Left kidney (tissue), 2 donors: ENCODE results near the gene GRK6. TPM values are rescaled to one million over a fixed set of nuclear protein-coding genes. Genes with fewer than 3 reads are reported as not detected.
"Not testable (repeated sequence)": the region's sequence is repeated elsewhere in the genome, so short reads cannot be mapped to it uniquely, and the experiment has no call there.

ENCODE experiments used
- DNase-seq: peaks from one replicate; pipeline ENCODE4 v3.0.0-alpha.2; 2013
- polyA plus RNA-seq: library from polyadenylated mRNA; unstranded; fragments of 120-200 nt; gene quantifications from one replicate; pipeline ENCODE4 v1.2.1, GENCODE V29; 2013; ENCODE audit not compliant: insufficient read length

The GRK6 gene
- polyA plus RNA-seq, 1 donor = 24.2 TPM

GRCh38 chr5:177484902-177485549 is 58.5 kb downstream of the GRK6 start:
- no peak for DNase-seq

- not testable (repeated sequence) for DNase-seq
These were observed 59.3 kb downstream of the GRK6 start for GRCh38 chr5:177485753-177486152.

- DNase-seq = no peak
These were observed 59.8 kb downstream of the GRK6 start for GRCh38 chr5:177486256-177486655.

GRCh38 chr5:177487144-177487543 is 60.7 kb downstream of the GRK6 start:
- DNase-seq = no peak

GRCh38 chr5:177487975-177488374 is 61.5 kb downstream of the GRK6 start:
- no peak for DNase-seq

- no peak for DNase-seq
These were observed 62.7 kb downstream of the GRK6 start for GRCh38 chr5:177489119-177489716.

- DNase-seq = no peak
These were observed 64.0 kb downstream of the GRK6 start for GRCh38 chr5:177490311-177490991.

GRCh38 chr5:177490992-177491391 is 64.5 kb downstream of the GRK6 start:
- DNase-seq = no peak

- DNase-seq = no peak
These were observed 65.0 kb downstream of the GRK6 start for GRCh38 chr5:177491429-177491945.

GRCh38 chr5:177491983-177492746 is 65.7 kb downstream of the GRK6 start:
- DNase-seq = no peak

Other genes with a start within 250 kb of the GRK6 start
- 23.7 TPM for gene RAB24, start 123.0 kb upstream of the GRK6 start, polyA plus RNA-seq
- gene PRELID1, start 122.9 kb upstream of the GRK6 start, polyA plus RNA-seq = 85.3 TPM
- gene MXD3, start 114.8 kb upstream of the GRK6 start, polyA plus RNA-seq = 16.7 TPM
- 118 TPM for gene LMAN2, start 75.0 kb upstream of the GRK6 start, polyA plus RNA-seq
- gene RGS14, start 68.8 kb upstream of the GRK6 start, polyA plus RNA-seq = 11.1 TPM
- gene SLC34A1, start 42.2 kb upstream of the GRK6 start, polyA plus RNA-seq = 200 TPM
- gene PFN3, start 26.0 kb upstream of the GRK6 start, polyA plus RNA-seq = 2.0 TPM
- gene F12, start 17.1 kb upstream of the GRK6 start, polyA plus RNA-seq = 14.6 TPM
- gene PRR7, start 20.1 kb downstream of the GRK6 start, polyA plus RNA-seq = 1.0 TPM
- 175 TPM for gene DBN1, start 47.0 kb downstream of the GRK6 start, polyA plus RNA-seq
- 107 TPM for gene PDLIM7, start 70.9 kb downstream of the GRK6 start, polyA plus RNA-seq
- 5.3 TPM for gene DOK3, start 83.2 kb downstream of the GRK6 start, polyA plus RNA-seq
- gene DDX41, start 90.3 kb downstream of the GRK6 start, polyA plus RNA-seq = 94.7 TPM
- 93.8 TPM for gene FAM193B, start 127.9 kb downstream of the GRK6 start, polyA plus RNA-seq
- gene TMED9, start 165.5 kb downstream of the GRK6 start, polyA plus RNA-seq = 139 TPM
- gene B4GALT7, start 173.5 kb downstream of the GRK6 start, polyA plus RNA-seq = 19.1 TPM